H1 (cell line): ENCODE results near the gene CAMK2B. TPM values are rescaled to one million over a fixed set of nuclear protein-coding genes. Genes with fewer than 3 reads are reported as not detected.

ENCODE experiments used
- JUND ChIP-seq: IDR thresholded peaks from 2 replicates; pipeline ENCODE4 v1.6.1; 2011; ENCODE audit warnings: mild to moderate bottlenecking, improper control_type of control experiment, low read length
- polyA plus RNA-seq, 7 experiments: library from polyadenylated mRNA; depleted of rRNA in 3 of 7; stranded (reverse) in 5 of 7; unstranded in 2 of 7; fragments of >200 nt in 5 of 7; fragments of 200-250 nt in 2 of 7; gene quantifications; 1 replicate in 5 of 7; 2 replicates in 1 of 7; 4 replicates in 1 of 7; pipeline versions ENCODE4 v1.2.1 to v1.2.3, GENCODE V29; 2011 to 2013; ENCODE audit warnings: missing spikeins in 2 of 7, mixed read lengths in 2 of 7
- total RNA-seq: library from RNA; stranded (reverse); fragmentation: NEBNext Ultra II Directional; extraction: Animal tissue kit (Norgen Biotek cat#: 25700); gene quantifications from 2 replicates; pipeline ENCODE4 v1.2.1, GENCODE V29; 2021

CAMK2B gene
- total and polyA plus RNA-seq, 2 of the 8 experiments (the other 6 are each of a cell fraction or from before 2014, with no cell fraction given) = 0.05 to 0.15 TPM

- no peak for TF ChIP-seq JUND
Observed at GRCh38 chr7:44180631-44181030, 144.8 kb downstream of the CAMK2B start (continued).
